Upper lobe of right lung (tissue), 1 donor: ENCODE results near the gene LRRC49. TPM values are rescaled to one million over a fixed set of nuclear protein-coding genes. Genes with fewer than 3 reads are reported as not detected.

Experiments used
- ATAC-seq: fragments of 200-7000 bp; cut with Tn5 transposase; one replicate; pipeline ENCODE4 v1.9.1; 2020; ENCODE audit warnings: mild to moderate bottlenecking, moderate library complexity
- DNase-seq: peaks from one replicate; pipeline ENCODE4 v3.0.0-alpha.2; 2020
- H3K27ac ChIP-seq: fragments of 200-600 bp; one replicate; pipeline ENCODE4 v1.8.0; 2022
- H3K27me3 ChIP-seq: fragments of 200-600 bp; one replicate; pipeline ENCODE4 v1.8.0; 2022; ENCODE audit warnings: mild to moderate bottlenecking
- H3K36me3 ChIP-seq: fragments of 200-600 bp; one replicate; pipeline ENCODE4 v1.8.0; 2022
- H3K4me1 ChIP-seq: fragments of 200-600 bp; one replicate; pipeline ENCODE4 v1.8.0; 2022
- H3K4me3 ChIP-seq: fragments of 200-600 bp; one replicate; pipeline ENCODE4 v1.8.0; 2022; ENCODE audit warnings: mild to moderate bottlenecking
- H3K9me3 ChIP-seq: fragments of 200-600 bp; one replicate; pipeline ENCODE4 v1.8.0; 2022
- intact Hi-C: fragments of 100-400 bp; cut with DNase I; formaldehyde crosslinking; loops from one replicate; pipeline ENCODE4 v1.11.0; 2022
- total RNA-seq: library from RNA; stranded (reverse); fragmentation: NEBNext Ultra II Directional; extraction: Animal tissue kit (Norgen Biotek cat#: 25700); gene quantifications from one replicate; pipeline ENCODE4 v1.2.1, GENCODE V29; 2021
- TF ChIP-seq, protein P1 (sequence below): fragments of 200-600 bp; IDR thresholded peaks from one replicate; pipeline ENCODE4 v1.8.0; 2022; ENCODE audit warnings: antibody characterized with exemption
- donor health status: DM: no; HTN: yes; CAD: no; lungs with severe emphysema.

The LRRC49 gene
- total RNA-seq, 1 donor from 2014 or later = 4.3 TPM

DNA sequence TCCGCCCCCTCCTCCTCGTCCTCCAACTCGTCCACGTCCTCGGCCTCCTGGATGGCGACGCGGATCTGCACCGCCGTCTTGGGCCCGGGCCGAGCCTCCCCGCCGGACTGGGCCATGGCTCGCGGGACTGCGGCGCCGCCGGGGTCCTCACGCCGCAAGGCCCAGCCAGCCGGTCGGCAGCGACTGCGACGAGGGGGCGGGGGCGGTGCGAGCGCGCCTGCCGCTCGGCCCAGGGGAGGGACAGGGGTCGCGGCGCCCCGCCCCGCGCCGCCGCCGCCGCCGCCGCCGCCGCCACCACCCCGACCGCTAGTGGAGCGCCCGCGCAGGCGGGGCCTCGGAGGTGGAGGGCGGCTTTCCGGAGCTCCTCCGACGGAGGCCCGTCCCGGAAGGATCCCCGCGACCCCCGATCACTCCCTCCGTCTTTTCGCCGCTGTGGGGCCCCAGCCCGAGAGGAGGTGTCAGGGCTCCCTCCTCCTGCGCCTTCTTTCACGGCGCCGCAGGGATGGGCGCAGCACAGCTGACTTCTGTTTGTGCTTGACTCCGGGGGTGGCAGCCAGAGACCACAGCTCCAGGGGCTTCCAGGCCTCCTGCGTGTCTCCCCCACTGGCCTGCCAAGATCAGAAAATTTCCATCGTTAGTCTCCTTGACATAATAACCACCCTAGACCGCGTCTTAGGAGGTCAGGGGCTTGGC is 38.5 kb upstream of the LRRC49 start, which contains the start of gene LARP6:
Gene LARP6, minus strand, starts transcription at position 185 of the 693 bp plus-strand sequence. Its CDS starts 69 bp downstream, at position 116.
- peak; percentile 77 for ATAC-seq
- Histone ChIP-seq H3K36me3 (no peaks in the 10 kb centered on the region), H3K9me3 (no peaks in the 10 kb centered on the region), H3K27me3 (peaks cover 19% of the 10 kb centered on the region), H3K27ac (peak within 1 kb of the TSS; percentile 81), H3K4me1 (peaks cover 17% of the 10 kb centered on the region), H3K4me3 (peak within 1 kb of the TSS; percentile 60)
- TF ChIP-seq, protein P1, sequence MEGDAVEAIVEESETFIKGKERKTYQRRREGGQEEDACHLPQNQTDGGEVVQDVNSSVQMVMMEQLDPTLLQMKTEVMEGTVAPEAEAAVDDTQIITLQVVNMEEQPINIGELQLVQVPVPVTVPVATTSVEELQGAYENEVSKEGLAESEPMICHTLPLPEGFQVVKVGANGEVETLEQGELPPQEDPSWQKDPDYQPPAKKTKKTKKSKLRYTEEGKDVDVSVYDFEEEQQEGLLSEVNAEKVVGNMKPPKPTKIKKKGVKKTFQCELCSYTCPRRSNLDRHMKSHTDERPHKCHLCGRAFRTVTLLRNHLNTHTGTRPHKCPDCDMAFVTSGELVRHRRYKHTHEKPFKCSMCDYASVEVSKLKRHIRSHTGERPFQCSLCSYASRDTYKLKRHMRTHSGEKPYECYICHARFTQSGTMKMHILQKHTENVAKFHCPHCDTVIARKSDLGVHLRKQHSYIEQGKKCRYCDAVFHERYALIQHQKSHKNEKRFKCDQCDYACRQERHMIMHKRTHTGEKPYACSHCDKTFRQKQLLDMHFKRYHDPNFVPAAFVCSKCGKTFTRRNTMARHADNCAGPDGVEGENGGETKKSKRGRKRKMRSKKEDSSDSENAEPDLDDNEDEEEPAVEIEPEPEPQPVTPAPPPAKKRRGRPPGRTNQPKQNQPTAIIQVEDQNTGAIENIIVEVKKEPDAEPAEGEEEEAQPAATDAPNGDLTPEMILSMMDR = no peak
- no peak for DNase-seq
- intact Hi-C loops = no loop called here

DNA sequence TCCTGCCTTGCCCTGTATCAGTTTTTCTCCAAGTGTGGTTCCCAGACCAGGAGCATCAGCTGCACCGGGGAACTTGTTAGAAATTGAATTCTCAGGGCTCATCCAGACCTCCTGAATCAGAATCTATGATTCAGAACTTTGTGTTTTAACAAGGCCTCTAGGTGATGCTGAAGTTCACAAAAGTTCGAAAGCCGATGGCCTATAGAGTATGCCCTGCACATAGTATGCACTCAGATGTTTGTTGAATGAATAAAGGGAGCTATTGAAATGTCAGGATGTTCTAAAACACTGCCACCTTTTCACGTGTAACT is 38.0 kb upstream of the LRRC49 start:
- Histone ChIP-seq H3K4me3 (peak overlapping the region; percentile 60), H3K4me1 (peaks cover 17% of the 10 kb centered on the region), H3K27ac (peak overlapping the region; percentile 81), H3K36me3 (no peaks in the 10 kb centered on the region), H3K27me3 (peaks cover 19% of the 10 kb centered on the region), H3K9me3 (no peaks in the 10 kb centered on the region)
- intact Hi-C loops = no loop called here
- TF ChIP-seq, protein P1 = no peak
- DNase-seq (no peak), ATAC-seq (no peak)

DNA sequence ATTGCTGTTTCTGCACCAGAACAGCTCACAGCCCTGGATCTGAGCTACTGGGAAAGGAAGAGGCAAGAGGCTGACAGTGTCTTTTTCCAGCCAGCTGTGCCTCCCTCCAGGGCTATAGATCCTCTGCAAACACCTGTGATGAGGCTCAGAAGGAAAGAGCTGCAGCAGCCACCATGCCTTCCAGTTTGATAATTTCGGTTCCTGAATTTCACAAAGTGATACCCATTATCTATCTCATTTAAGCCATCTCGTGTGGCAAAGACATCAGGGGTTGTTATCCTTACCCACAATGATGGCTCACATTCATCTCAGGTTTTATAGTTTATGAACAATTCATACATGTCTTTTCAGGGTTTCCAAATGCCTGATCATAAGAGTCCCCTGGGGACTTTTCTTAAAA is 36.9 kb upstream of the LRRC49 start:
- Histone ChIP-seq H3K4me3 (no peak overlapping the region), H3K4me1 (peaks cover 17% of the 10 kb centered on the region), H3K36me3 (no peaks in the 10 kb centered on the region), H3K27ac (peak overlapping the region; percentile 58), H3K27me3 (peaks cover 19% of the 10 kb centered on the region), H3K9me3 (no peaks in the 10 kb centered on the region)
- intact Hi-C loops = no loop called here
- no peak for ATAC-seq
- no peak for DNase-seq
- TF ChIP-seq, protein P1 = no peak

DNA sequence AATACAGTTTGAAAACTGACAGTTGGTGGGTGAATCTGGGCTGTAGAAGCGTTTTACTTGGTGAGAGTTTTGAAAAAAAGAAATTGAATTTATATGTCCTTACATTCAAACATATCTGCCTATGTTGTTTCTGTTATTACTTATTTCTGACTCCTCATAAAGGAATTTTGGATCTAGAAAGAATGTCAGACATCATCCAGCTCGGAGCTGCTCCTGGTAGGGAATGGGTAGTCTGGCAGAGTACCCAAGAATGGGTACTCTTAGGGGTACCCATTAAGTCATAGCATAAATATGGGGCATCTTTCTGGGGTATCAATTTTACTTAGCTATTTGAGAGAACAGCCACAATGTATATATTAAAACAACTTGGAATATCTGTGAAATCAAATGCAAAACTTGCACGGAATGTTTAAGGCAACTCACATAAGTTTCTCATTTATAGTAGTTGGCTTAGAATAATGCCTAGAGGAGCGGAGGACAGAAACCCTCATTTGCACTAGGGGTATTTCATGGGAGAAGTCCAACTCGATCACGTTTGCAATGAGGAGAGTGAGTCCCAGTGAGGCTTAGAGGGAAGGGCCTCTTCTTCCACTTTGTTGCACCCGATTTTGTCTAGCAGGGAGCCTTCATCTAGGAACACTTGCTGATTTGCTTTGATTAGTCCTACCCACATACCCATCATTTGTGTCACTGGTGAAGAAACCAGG is 36.3 kb upstream of the LRRC49 start:
- TF ChIP-seq, protein P1 = no peak
- no peaks in the 10 kb centered on the region for H3K9me3 ChIP-seq
- DNase-seq = no peak
- H3K36me3 ChIP-seq = no peaks in the 10 kb centered on the region
- peak overlapping the region; percentile 58 for H3K27ac ChIP-seq
- intact Hi-C loops = no loop called here
- H3K27me3 ChIP-seq = peaks cover 19% of the 10 kb centered on the region
- H3K4me1 ChIP-seq = peaks cover 17% of the 10 kb centered on the region
- no peak for ATAC-seq
- no peak overlapping the region for H3K4me3 ChIP-seq

DNA sequence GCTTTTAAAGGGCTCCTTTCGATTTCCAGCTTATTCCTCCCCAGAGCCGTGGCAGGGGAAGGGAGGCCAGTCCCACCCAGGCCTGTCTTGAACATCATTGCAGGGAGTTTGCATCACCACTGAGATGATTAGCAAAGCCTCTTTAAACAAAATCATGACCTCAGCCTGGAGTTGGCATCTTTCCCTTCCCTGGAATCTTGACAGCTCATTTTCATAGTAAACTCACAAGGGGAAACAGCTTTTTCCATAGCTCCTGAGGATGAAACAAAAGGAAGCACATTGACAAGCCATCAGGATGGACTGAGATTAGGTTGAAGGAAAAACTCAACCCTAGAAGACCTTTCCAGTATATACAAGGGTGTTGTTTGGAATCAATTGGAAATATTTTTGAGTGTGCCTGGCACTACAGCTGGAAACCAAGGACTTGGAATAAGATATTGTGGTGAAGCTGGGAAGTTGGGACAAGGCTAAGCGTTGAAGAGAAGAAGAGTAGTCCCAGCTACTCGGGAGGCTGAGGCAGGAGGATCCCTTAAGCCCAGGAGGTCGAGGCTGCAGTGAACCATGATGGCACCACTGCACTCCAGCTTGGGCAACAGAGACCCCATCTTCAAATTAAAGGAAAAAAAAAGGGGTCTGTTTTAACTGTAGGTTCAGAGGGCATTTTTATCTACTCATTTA is 35.6 kb upstream of the LRRC49 start:
- H3K4me3 ChIP-seq = no peak overlapping the region
- no peaks in the 10 kb centered on the region for H3K36me3 ChIP-seq
- ATAC-seq = peak; percentile 62
- H3K27ac ChIP-seq = peak overlapping the region; percentile 58
- peaks cover 17% of the 10 kb centered on the region for H3K4me1 ChIP-seq
- H3K27me3 ChIP-seq = peaks cover 19% of the 10 kb centered on the region
- TF ChIP-seq, protein P1 = no peak
- intact Hi-C loops = no loop called here
- DNase-seq = no peak
- no peaks in the 10 kb centered on the region for H3K9me3 ChIP-seq
